HG03139 (cell line): ENCODE data around the gene ASIC4.

Experiments
- ATAC-seq: cut with Tn5 transposase; IDR thresholded peaks from one replicate; pipeline ENCODE4 v1.9.1; 2021; ENCODE audit not compliant: unreplicated experiment

The ASIC4 gene

DNA sequence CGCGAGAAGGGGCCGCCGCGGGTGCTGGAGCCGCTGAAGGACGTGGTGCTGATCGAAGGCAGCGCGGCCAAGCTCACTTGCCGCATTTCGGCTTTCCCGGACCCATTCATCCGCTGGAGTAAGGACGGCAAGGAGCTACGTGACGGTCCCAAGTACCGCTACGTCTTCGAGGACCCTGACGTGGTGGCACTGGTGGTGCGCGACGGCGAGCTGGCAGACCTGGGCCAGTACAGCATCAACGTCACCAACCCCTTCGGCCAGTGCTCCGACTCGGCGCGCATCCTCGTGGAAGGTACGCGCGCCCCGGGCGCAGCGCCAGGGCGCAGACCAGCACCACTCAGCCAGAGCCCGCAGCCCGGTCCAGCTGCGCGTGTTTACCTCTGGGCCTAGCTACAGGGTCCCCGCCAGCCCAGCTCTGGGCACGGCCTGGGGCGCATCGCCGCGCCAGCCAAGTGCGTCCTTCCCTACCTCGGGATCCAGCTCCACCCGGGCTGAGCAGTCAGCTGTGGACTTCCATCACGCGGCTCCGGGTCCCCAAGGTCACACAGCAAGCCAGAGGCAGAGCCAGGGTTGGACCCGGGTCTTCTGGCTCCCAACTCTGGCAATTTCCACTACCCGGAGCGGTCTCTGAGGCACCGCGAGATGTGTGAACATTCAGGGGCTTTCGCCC lies 17.3 kb upstream of the ASIC4 start:
- no peak for ATAC-seq

DNA sequence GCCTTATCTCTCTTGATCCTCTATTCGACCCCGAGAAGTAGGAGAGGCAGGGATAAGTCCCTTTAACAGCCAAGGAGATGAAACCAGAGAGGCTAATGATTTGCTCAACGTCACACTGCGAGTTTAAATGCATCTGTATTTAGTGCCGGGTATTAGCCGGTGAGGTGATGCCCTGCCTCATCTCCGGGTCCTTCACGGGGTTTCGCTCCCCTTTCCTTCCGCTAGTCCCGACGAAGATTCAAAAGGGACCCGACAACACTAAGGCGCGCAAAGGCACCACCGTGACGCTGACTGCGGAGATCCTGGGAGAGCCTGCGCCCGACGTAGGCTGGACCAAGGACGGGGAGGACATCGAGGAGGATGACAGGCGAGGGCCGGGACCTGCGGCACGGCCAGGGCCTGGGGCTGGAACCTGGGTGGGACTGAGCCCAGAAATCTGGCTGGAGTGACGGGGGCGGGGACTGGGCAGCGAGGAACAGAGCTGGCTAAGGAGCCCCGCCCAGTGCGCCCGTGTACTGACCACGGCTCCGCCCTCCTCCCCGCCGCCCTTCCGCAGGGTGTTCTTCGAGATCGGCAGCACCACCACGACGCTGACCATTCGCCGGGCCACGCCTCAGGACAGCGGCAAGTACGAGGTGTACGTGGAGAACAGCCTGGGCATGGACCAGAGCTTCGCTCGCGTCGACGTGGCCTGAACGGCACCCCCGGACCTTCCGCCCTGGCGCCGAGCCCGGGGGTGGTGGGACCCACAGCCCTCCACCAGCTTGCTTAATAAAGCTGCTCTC lies 16.6 kb upstream of the ASIC4 start:
- no peak for ATAC-seq

DNA sequence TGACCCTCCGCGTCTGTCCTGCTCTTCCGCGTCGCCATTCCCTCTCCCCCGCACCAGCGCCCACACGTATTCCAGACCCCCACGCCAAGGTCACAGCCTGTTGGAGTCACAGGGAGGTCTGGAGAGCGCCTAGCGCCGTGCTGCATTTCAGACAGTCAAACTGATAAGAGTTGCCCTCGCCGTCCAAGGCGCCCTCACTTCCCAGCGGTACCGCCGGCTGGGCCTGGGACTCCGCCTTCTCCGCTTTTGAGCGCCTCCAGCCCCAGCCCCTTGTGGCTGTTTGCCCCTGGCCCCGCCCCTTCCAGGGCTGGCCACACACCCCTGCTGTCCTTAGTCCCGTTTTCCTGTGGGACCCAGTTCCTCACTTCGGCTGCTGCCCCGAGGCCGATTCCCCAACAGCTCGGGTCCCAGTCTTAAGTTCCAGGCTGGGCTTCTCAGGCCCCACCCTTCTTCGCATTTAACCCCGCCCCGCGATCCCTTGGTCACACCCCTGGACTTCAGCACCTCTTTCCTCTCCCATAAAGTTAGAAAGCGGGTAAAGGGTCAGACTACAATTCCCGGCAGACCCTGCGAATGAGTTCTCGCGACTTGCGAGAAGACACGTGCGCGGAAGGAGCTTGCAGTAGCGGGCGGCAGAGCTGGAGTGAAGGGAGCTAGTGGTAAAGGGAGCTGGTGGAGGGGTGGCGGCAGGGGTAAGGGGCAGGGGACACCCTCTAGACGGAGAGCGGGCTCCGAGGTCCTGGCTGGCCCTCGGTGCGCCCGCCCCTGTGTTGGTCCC lies 15.8 kb upstream of the ASIC4 start, which contains the start of gene GMPPA:
TSS of gene GMPPA (plus strand) at position 612 of the 778 bp plus-strand sequence. CDS start 1,085 bp downstream, outside the sequence.
- ATAC-seq, result peak; percentile 93

DNA sequence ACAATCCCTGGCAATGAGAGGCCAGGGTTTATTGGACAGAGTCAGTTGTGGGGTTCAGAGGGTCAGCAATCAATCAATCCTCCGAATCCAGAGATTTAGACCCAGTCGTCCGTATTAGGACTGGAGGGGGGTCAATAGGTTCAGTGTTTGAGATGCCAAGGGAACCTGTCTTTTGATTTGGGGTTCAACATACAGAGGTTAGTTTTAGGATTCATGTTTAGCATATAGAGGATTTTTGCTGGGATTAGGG lies 15.3 kb upstream of the ASIC4 start:
- no peak for ATAC-seq

- no peak for ATAC-seq
Observed at GRCh38 chr2:219499555-219499954, 14.7 kb upstream of the ASIC4 start.

- ATAC-seq, result no peak
Observed at GRCh38 chr2:219500135-219500534, 14.1 kb upstream of the ASIC4 start.

DNA sequence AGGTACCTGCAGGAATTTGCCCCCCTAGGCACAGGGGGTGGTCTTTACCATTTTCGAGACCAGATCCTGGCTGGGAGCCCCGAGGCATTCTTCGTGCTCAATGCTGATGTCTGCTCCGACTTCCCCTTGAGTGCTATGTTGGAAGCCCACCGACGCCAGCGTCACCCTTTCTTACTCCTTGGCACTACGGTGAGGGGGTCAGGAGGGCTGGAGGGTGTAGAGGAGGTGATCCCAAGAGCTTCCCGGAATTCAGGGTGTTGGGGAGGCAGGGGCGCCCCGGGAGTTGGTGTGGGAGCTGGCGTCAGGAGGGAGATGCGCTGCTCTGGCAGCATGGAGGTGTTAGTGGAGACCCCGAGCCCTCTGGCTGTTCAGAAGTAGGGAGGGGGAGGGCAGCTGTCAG lies 12.4 kb upstream of the ASIC4 start:
- no peak for ATAC-seq

DNA sequence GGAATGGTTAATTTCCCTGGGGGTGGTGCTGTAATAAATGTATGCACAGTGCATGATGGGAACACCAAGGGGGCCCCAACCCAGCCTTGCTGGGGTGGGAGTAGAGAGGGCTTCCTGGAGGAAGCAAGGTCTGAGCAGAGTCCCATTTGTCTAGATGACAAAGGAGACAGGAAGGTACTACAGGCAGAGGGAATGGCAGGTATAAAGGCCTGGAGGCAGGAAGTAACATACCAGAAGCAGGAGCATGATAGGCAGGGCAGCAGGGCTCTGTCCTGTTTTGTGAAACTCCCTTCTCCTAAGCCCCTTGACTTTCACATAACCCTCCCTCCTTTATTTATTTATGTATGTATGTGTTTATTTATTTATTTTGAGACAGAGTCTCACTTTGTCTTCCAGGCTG lies 11.7 kb upstream of the ASIC4 start:
- ATAC-seq, result no peak

DNA sequence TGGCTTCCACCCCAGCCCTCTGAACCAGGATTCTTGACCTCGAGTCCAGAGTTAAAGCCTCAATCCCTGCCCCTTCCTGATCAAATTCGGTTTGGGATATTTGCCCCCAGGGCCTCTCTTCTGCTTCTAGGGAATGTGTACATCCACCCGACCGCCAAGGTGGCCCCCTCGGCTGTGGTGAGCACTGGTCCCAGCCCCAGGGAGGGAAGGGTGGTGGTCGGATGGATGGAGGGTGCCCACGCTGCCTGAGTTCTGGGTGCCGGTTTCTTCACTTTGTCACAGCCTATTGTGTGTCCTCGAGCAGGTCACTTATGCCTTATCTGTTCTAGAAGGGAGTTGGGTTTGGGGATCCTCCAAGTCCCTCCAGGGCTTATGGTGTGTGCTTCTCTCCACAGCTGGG lies 8.7 kb upstream of the ASIC4 start:
- no peak for ATAC-seq

- no peak for ATAC-seq
Observed at GRCh38 chr2:219506153-219506801, 8.0 kb upstream of the ASIC4 start.

- no peak for ATAC-seq
Observed at GRCh38 chr2:219506802-219507526, 7.3 kb upstream of the ASIC4 start.

GRCh38 chr2:219507581-219508443 lies 6.5 kb upstream of the ASIC4 start:
- no peak for ATAC-seq

- ATAC-seq, result no peak
Observed at GRCh38 chr2:219508444-219508734, 5.9 kb upstream of the ASIC4 start.

GRCh38 chr2:219508971-219509779 lies 5.1 kb upstream of the ASIC4 start:
- no peak for ATAC-seq

GRCh38 chr2:219509780-219510511 lies 4.3 kb upstream of the ASIC4 start:
- peak; percentile 71 for ATAC-seq

DNA sequence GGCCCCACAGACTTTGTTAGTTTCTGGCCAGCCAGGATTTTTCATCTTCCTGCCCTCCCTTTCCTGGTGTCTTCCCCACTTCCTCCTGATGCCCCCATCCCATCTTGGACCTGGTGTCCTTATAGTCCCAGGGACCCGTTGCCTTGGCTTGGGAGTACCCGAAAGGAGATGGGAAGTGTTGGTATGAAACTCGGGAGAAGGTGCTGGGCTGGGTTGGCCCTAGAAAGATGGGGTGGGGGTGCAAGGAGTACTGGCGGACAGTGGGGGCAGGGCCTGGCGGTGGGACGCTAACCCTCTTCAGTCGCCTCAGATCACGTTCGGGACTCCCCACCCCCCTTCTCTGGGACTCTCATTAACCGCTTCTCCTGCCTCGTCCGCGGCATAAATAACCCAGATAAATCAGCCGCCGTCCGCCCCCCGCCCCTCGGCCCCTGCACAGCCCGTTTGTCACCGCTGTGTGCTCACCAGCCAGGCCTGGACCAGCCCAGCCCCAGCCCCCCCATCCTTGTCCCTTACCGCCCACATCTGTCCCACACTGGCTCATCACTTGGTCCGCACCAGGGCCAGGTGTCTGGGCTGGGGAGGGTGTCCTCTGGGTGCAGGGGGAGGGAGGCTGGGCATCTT lies 3.7 kb upstream of the ASIC4 start:
- no peak for ATAC-seq

DNA sequence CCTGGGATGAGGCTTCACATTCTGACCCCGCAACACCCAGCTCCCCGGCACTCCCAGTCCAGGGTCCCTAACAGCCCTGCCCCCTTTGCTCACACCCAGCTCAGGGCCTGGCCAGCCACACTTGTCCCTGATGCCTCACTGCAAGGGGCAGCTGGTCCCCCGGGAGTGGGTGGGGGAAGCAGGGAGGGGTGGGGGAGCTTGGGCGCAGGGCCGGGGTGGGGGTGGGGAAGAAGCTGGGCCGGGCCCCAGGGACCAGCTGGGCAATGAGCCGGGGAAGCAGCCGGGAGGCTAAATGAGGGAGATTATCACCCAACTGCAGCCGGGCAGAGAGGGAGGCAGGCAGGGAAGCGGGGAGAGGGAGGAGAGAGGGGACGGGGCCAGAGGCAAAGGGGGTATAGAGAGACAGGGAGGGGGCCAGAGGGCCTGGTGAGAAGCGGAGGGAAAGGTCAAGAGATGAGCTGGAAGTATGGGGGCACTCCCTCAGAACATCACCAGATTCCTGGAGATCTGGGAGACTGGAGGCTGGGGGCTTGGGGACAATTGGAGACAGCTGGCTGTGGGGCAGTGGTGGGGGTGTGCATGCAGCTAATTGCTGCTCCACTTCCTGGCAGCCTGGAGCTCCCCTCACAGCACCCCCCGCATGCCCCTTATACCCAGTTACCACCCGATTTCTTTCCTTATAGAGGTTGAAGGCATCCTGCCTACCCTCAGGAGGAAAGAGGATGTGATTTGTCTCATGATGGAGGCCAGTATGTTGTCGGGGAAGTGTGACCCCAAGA lies 2.5 kb upstream of the ASIC4 start:
- no peak for ATAC-seq
